ENCODE measurements around the gene TRIM33.
"Not testable (repeated sequence)": the region's sequence is repeated elsewhere in the genome, so short reads cannot be mapped to it uniquely, and the experiment has no call there.

Gene TRIM33

DNA sequence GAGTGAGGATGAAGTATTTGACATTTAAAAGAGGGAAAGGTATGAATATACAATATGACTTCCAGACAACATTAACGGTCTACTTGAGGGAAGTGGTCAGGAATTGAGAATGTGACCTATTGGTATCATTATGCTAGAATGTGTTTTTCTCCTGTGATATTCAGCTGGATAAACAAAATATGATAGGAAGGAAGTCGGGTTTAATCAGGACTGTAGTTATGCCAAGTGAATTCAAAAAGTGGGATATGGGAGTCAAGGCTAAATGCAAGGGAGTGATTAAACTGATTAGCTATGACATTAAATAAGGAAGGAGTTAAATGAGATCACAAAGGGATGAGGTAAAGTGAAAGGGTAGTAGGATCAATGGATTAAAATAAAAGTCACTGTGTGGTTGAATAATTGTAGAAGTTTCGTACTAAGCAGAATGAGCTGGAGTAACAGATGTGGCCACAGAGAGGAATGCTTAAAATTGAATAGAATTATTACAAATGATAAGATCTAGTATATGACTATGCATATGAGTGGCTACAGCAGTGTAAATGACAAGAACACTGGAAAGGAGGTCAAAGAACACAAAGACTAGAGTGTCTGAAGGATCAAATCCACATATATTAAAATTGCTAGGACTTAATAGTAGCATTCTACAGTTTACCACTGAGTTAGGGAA, 62.5 kb downstream of the TRIM33 start:
- H3K4me3 ChIP-seq (ENCODE audit: low read length) = no peak overlapping the region
- DNase-seq (ENCODE audit: low read depth) = no peak
- TF ChIP-seq, protein P1, sequence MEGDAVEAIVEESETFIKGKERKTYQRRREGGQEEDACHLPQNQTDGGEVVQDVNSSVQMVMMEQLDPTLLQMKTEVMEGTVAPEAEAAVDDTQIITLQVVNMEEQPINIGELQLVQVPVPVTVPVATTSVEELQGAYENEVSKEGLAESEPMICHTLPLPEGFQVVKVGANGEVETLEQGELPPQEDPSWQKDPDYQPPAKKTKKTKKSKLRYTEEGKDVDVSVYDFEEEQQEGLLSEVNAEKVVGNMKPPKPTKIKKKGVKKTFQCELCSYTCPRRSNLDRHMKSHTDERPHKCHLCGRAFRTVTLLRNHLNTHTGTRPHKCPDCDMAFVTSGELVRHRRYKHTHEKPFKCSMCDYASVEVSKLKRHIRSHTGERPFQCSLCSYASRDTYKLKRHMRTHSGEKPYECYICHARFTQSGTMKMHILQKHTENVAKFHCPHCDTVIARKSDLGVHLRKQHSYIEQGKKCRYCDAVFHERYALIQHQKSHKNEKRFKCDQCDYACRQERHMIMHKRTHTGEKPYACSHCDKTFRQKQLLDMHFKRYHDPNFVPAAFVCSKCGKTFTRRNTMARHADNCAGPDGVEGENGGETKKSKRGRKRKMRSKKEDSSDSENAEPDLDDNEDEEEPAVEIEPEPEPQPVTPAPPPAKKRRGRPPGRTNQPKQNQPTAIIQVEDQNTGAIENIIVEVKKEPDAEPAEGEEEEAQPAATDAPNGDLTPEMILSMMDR (conservative IDR thresholded peaks at IDR 0.05; ENCODE audit: low read depth, low read length) = no peak

DNA sequence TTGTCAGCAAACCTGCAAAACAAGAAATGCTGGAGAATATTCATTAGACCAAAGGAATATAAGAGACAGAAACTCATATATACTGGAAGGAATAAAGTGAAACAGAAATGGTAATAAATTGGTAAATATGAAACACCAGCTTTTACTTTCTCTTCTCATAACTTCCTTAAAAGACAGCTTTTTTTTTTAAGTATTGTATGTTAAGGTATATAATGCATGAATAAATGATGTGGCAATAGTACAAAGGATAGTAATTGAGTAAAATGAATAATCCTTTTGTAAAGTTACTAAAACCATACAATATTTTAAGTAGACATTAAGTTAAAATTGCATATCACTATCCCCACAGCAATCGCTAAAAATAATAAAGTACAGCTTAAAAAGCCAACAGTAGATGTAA, 64.8 kb downstream of the TRIM33 start:
- no peak for DNase-seq (ENCODE audit: low read depth)
- H3K4me3 ChIP-seq (ENCODE audit: low read length) = no peak overlapping the region
- TF ChIP-seq, protein P1 (conservative IDR thresholded peaks at IDR 0.05; ENCODE audit: low read depth, low read length) = no peak

DNA sequence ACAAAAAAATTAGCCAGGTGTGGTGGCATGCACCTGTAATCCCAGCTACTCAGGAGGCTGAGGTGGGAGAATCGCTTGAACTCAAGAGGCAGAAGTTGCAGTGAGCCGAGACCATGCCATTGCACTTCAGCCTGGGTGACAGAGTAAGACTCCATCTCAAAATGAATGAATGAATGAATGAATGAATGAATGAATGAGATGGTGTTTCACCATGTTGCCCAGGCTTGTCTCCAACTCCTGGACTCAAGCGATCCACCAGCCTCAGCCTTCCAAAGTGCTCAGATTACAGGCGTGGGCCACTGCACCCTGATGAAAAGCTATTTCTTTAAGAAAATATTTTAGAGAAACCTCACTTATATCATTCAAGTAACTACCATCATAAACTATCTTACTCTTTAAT, 67.8 kb downstream of the TRIM33 start:
- DNase-seq (ENCODE audit: low read depth); H3K4me3 ChIP-seq (ENCODE audit: low read length): not testable (repeated sequence)

DNA sequence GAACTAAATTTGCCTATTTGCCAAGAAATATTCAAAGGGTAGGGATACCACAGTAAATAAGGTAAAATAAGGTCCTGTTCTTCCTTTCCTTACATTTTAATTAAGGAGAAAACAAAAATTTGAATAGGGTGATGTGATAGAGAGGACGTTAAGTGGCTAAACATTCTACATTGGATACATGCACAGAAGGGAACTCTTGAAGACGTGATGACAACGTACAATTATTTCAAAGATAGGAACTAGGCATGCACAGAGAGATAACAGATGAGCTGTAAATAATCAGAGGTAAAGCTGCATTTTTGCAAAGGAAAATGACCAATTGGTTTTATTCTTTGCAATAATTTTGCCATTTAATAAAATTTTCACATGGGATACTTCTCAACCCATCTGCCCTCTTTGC, 69.7 kb downstream of the TRIM33 start:
- H3K4me3 ChIP-seq (ENCODE audit: low read length) = no peak overlapping the region
- DNase-seq (ENCODE audit: low read depth) = no peak
- TF ChIP-seq, protein P1 (conservative IDR thresholded peaks at IDR 0.05; ENCODE audit: low read depth, low read length) = no peak

DNA sequence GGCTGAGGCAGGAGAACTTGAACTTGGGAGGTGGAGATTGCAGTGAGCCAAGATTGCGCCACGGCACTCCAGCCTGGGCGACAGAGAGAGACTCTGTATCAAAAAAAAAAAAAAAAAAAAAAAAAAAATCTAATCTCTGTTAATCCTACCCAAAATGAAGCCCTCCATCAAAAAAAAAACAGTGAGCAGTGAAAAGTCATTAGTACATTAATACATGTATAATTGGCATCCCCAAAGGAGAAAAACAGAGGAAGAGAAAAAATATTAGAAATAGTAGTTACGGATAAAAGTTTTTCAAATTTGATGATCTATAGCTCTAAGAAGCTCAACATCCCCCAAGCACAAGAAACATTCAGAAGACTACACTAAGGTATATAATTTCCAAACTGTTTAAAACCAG, 71.6 kb downstream of the TRIM33 start:
- TF ChIP-seq, protein P1 (conservative IDR thresholded peaks at IDR 0.05; ENCODE audit: low read depth, low read length) = no peak
- DNase-seq (ENCODE audit: low read depth) = no peak
- H3K4me3 ChIP-seq (ENCODE audit: low read length) = no peak overlapping the region

DNA sequence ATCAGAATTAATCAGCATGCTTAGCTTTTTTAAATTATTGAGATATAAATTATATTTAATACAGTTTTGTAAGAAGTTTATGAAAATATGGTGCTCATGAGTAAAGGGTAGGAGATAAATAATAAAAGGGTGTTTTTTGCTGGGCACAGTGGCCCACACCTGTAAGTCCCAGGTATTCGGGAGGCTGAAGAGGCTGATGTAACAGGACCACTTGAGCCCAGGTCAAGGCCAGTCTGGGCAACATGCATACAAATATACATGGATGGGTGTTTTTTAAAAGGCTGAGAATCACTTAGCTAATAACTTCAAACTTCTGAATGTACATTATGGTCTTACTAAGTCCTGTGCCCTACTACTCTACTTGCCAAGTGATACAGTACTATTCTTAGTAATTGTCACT, 73.2 kb downstream of the TRIM33 start:
- no peak overlapping the region for H3K4me3 ChIP-seq (ENCODE audit: low read length)
- TF ChIP-seq, protein P1 (conservative IDR thresholded peaks at IDR 0.05; ENCODE audit: low read depth, low read length) = no peak

DNA sequence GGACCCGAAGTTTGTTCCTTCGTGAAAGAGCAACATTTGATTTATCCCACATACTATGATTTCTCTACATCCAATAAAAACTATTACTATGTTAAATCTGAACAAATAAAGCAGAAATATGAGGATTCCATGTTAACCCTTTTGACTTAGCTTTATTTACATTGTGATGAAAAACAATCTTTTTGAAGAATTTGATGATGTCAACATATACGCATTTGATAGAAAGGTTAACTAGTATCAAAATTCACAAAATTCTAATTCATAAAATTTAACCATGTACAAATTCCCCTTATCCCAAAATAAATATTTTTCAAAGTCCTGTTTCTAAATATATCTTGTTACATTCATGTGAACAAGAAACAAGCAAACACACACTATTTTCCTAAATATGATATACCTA, 74.2 kb downstream of the TRIM33 start:
- no peak for DNase-seq (ENCODE audit: low read depth)
- TF ChIP-seq, protein P1 (conservative IDR thresholded peaks at IDR 0.05; ENCODE audit: low read depth, low read length) = no peak
- no peak overlapping the region for H3K4me3 ChIP-seq (ENCODE audit: low read length)

More for the DNA sequence above, 73.2 kb downstream of the TRIM33 start:
- DNase-seq (ENCODE audit: low read depth) = no peak

All from retinal pigment epithelial cell (primary cell).